Measurements from ENCODE around the gene KIR3DL3. TPM values are rescaled to one million over a fixed set of nuclear protein-coding genes. Genes with fewer than 3 reads are reported as not detected.
"Not testable (repeated sequence)": the region's sequence is repeated elsewhere in the genome, so short reads cannot be mapped to it uniquely, and the experiment has no call there.

Gene KIR3DL3
- polyA plus RNA-seq, 1 donor (not counting 4 experiments of a cell fraction or from before 2014, with no cell fraction given): not detected

GRCh38 chr19:54731191-54731590 lies 6.9 kb downstream of the KIR3DL3 start:
- Histone ChIP-seq H3K27ac (ENCODE audit: control insufficient read depth, insufficient read depth, low read length) (no peak overlapping the region), H4K20me1 (ENCODE audit: control insufficient read depth, extremely low read depth, insufficient read depth, low read length) (no peaks in the 10 kb centered on the region), H3K4me1 (ENCODE audit: control insufficient read depth, extremely low read depth, insufficient read depth, low read length) (no peaks in the 10 kb centered on the region), H2AFZ (ENCODE audit: control insufficient read depth, low read length) (no peak overlapping the region), H3K4me2 (ENCODE audit: control insufficient read depth, extremely low read depth, insufficient read depth, low read depth, low read length) (no peak overlapping the region), H3K9me1 (ENCODE audit: control insufficient read depth, extremely low read depth, insufficient read depth, low read length) (no peaks in the 10 kb centered on the region), H3K36me3 (ENCODE audit: control insufficient read depth in 2 of 2, extremely low read depth in 1 of 2, insufficient read depth in 2 of 2, low read length in 2 of 2) (no peaks in the 10 kb centered on the region), H3K9ac (ENCODE audit: control insufficient read depth, extremely low read depth, insufficient read depth, low read length) (no peak overlapping the region), H3K27me3 (ENCODE audit: control insufficient read depth, extremely low read depth, insufficient read depth, low read length) (no peaks in the 10 kb centered on the region), H3K79me2 (ENCODE audit: control insufficient read depth, insufficient read depth, low read length) (no peaks in the 10 kb centered on the region), H3K4me3 (ENCODE audit: control insufficient read depth in 2 of 3, extremely low read depth in 1 of 3, insufficient read depth in 2 of 3, low read depth in 1 of 3, low read length in 3 of 3) (no peak overlapping the region), H3K9me3 (ENCODE audit: control insufficient read depth, low read depth, low read length) (peaks cover 7% of the 10 kb centered on the region)
- FAIRE-seq (no peak), DNase-seq (ENCODE audit: low read depth, low spot score) (no peak)
- dilution Hi-C loops (cut with MboI; ENCODE audit: extremely low pct_ligation_motif_present, low sequenced_read_pairs): no loop called here
- TF ChIP-seq EZH2 (IDR thresholded peaks at IDR 0.05; ENCODE audit: low read length) (no peak), CTCF (optimal IDR thresholded peaks at IDR 0.05 in 1 of 3, IDR thresholded peaks at IDR 0.05 in 1 of 3, conservative IDR thresholded peaks at IDR 0.05 in 1 of 3; ENCODE audit: extremely low read depth in 1 of 3, insufficient read depth in 2 of 3, low read length in 3 of 3) (no peak)

GRCh38 chr19:54738306-54738705 lies 14.1 kb downstream of the KIR3DL3 start, which contains the start of gene KIR2DL3:
TSS of gene KIR2DL3 (plus strand) at chr19:54738513. CDS start at chr19:54738546, 33 bp downstream.
- H3K4me1 ChIP-seq (ENCODE audit: control insufficient read depth, extremely low read depth, insufficient read depth, low read length); H3K9me3 ChIP-seq (ENCODE audit: control insufficient read depth, low read depth, low read length); H3K27me3 ChIP-seq (ENCODE audit: control insufficient read depth, extremely low read depth, insufficient read depth, low read length); H3K27ac ChIP-seq (ENCODE audit: control insufficient read depth, insufficient read depth, low read length); H3K79me2 ChIP-seq (ENCODE audit: control insufficient read depth, insufficient read depth, low read length); H4K20me1 ChIP-seq (ENCODE audit: control insufficient read depth, extremely low read depth, insufficient read depth, low read length); H3K9ac ChIP-seq (ENCODE audit: control insufficient read depth, extremely low read depth, insufficient read depth, low read length); H3K9me1 ChIP-seq (ENCODE audit: control insufficient read depth, extremely low read depth, insufficient read depth, low read length); H3K4me3 ChIP-seq (ENCODE audit: control insufficient read depth in 2 of 3, extremely low read depth in 1 of 3, insufficient read depth in 2 of 3, low read depth in 1 of 3, low read length in 3 of 3); H3K36me3 ChIP-seq (ENCODE audit: control insufficient read depth in 2 of 2, extremely low read depth in 1 of 2, insufficient read depth in 2 of 2, low read length in 2 of 2); FAIRE-seq; DNase-seq (ENCODE audit: low read depth, low spot score); H2AFZ ChIP-seq (ENCODE audit: control insufficient read depth, low read length); H3K4me2 ChIP-seq (ENCODE audit: control insufficient read depth, extremely low read depth, insufficient read depth, low read depth, low read length); dilution Hi-C loops (cut with MboI; ENCODE audit: extremely low pct_ligation_motif_present, low sequenced_read_pairs): not testable (repeated sequence)

- Histone ChIP-seq H3K9me1 (ENCODE audit: control insufficient read depth, extremely low read depth, insufficient read depth, low read length) (no peaks in the 10 kb centered on the region), H4K20me1 (ENCODE audit: control insufficient read depth, extremely low read depth, insufficient read depth, low read length) (no peaks in the 10 kb centered on the region), H3K4me3 (ENCODE audit: control insufficient read depth in 2 of 3, extremely low read depth in 1 of 3, insufficient read depth in 2 of 3, low read depth in 1 of 3, low read length in 3 of 3) (no peak overlapping the region), H3K4me1 (ENCODE audit: control insufficient read depth, extremely low read depth, insufficient read depth, low read length) (no peaks in the 10 kb centered on the region), H3K79me2 (ENCODE audit: control insufficient read depth, insufficient read depth, low read length) (no peaks in the 10 kb centered on the region), H3K9me3 (ENCODE audit: control insufficient read depth, low read depth, low read length) (no peaks in the 10 kb centered on the region), H3K27me3 (ENCODE audit: control insufficient read depth, extremely low read depth, insufficient read depth, low read length) (no peaks in the 10 kb centered on the region), H3K4me2 (ENCODE audit: control insufficient read depth, extremely low read depth, insufficient read depth, low read depth, low read length) (no peak overlapping the region), H3K9ac (ENCODE audit: control insufficient read depth, extremely low read depth, insufficient read depth, low read length) (no peak overlapping the region), H3K27ac (ENCODE audit: control insufficient read depth, insufficient read depth, low read length) (no peak overlapping the region), H3K36me3 (ENCODE audit: control insufficient read depth in 2 of 2, extremely low read depth in 1 of 2, insufficient read depth in 2 of 2, low read length in 2 of 2) (no peaks in the 10 kb centered on the region), H2AFZ (ENCODE audit: control insufficient read depth, low read length) (no peak overlapping the region)
- FAIRE-seq (no peak), DNase-seq (ENCODE audit: low read depth, low spot score) (no peak)
- TF ChIP-seq EZH2 (IDR thresholded peaks at IDR 0.05; ENCODE audit: low read length) (no peak), CTCF (optimal IDR thresholded peaks at IDR 0.05 in 1 of 3, IDR thresholded peaks at IDR 0.05 in 1 of 3, conservative IDR thresholded peaks at IDR 0.05 in 1 of 3; ENCODE audit: extremely low read depth in 1 of 3, insufficient read depth in 2 of 3, low read length in 3 of 3) (no peak)
- dilution Hi-C loops (cut with MboI; ENCODE audit: extremely low pct_ligation_motif_present, low sequenced_read_pairs): no loop called here
Observed at GRCh38 chr19:54738715-54739114, 14.5 kb downstream of the KIR3DL3 start.
